HFFc6 (cell line): ENCODE measurements around the gene TRIM71. TPM values are rescaled to one million over a fixed set of nuclear protein-coding genes. Genes with fewer than 3 reads are reported as not detected.

ENCODE experiments used
- DNase-seq: peaks from one replicate; pipeline ENCODE4 v3.0.0-alpha.2; 2018
- H3K27ac Mint-ChIP-seq: 2 replicates; pipeline ENCODE4 v1.8.0; 2020; ENCODE audit warnings: mild to moderate bottlenecking, mixed read lengths
- H3K27me3 Mint-ChIP-seq: 2 replicates; pipeline ENCODE4 v1.8.0; 2021; ENCODE audit warnings: mild to moderate bottlenecking, moderate library complexity, mixed read lengths; ENCODE audit not compliant: insufficient read depth
- H3K36me3 Mint-ChIP-seq: 2 replicates; pipeline ENCODE4 v1.8.0; 2021; ENCODE audit warnings: low read depth, mixed read lengths
- H3K4me1 Mint-ChIP-seq: 2 replicates; pipeline ENCODE4 v1.8.0; 2020; ENCODE audit warnings: low read depth, mixed read lengths
- H3K4me3 Mint-ChIP-seq: 2 replicates; pipeline ENCODE4 v1.8.0; 2020; ENCODE audit warnings: mild to moderate bottlenecking, moderate library complexity, mixed read lengths
- H3K9me3 Mint-ChIP-seq: 2 replicates; pipeline ENCODE4 v1.8.0; 2020; ENCODE audit warnings: mild to moderate bottlenecking, mixed read lengths
- CTCF ChIP-seq: fragments of 200-600 bp; sonication (generic); IDR thresholded peaks from 2 replicates; pipeline ENCODE4 v1.5.0; 2021; ENCODE audit warnings: antibody characterized with exemption, mild to moderate bottlenecking
- total RNA-seq, 6 experiments: library from RNA; stranded (reverse); fragmentation: NEBNext Ultra II Directional; extraction: Animal tissue kit (Norgen Biotek cat#: 25700); gene quantifications; 2 replicates in 1 of 6; 3 replicates in 5 of 6; pipeline ENCODE4 v1.2.3, GENCODE V29; 2021

The TRIM71 gene
- total RNA-seq, 6 experiments from 2014 or later, result not detected

GRCh38 chr3:32885283-32885901 lies 67.6 kb downstream of the TRIM71 start:
- H3K27me3 Mint-ChIP-seq, result peaks cover 22% of the 10 kb centered on the region
- H3K4me1 Mint-ChIP-seq, result peaks cover 4% of the 10 kb centered on the region
- no peaks in the 10 kb centered on the region for H3K36me3 Mint-ChIP-seq
- H3K9me3 Mint-ChIP-seq, result no peaks in the 10 kb centered on the region
- DNase-seq, result no peak
- H3K27ac Mint-ChIP-seq, result no peak overlapping the region
- H3K4me3 Mint-ChIP-seq, result no peak overlapping the region
- no peak for TF ChIP-seq CTCF

- Mint-ChIP-seq H3K27me3 (peaks cover 22% of the 10 kb centered on the region), H3K9me3 (no peaks in the 10 kb centered on the region), H3K4me3 (no peak overlapping the region), H3K36me3 (no peaks in the 10 kb centered on the region), H3K4me1 (no peaks in the 10 kb centered on the region), H3K27ac (no peak overlapping the region)
- no peak for TF ChIP-seq CTCF
- no peak for DNase-seq
Observed at GRCh38 chr3:32886296-32886695, 68.5 kb downstream of the TRIM71 start.

- no peaks in the 10 kb centered on the region for H3K4me1 Mint-ChIP-seq
- no peak for TF ChIP-seq CTCF
Observed at GRCh38 chr3:32886911-32887310, 69.1 kb downstream of the TRIM71 start.

GRCh38 chr3:32888739-32889138 lies 70.9 kb downstream of the TRIM71 start:
- Mint-ChIP-seq H3K36me3 (no peaks in the 10 kb centered on the region), H3K4me1 (no peaks in the 10 kb centered on the region), H3K9me3 (no peaks in the 10 kb centered on the region), H3K27me3 (peaks cover 38% of the 10 kb centered on the region), H3K27ac (no peak overlapping the region), H3K4me3 (no peak overlapping the region)
- DNase-seq, result no peak
- no peak for TF ChIP-seq CTCF

More at GRCh38 chr3:32886911-32887310, 69.1 kb downstream of the TRIM71 start:
- Mint-ChIP-seq H3K4me3 (no peak overlapping the region), H3K9me3 (no peaks in the 10 kb centered on the region), H3K27me3 (peaks cover 24% of the 10 kb centered on the region), H3K36me3 (no peaks in the 10 kb centered on the region), H3K27ac (no peak overlapping the region)
- no peak for DNase-seq

GRCh38 chr3:32890420-32891276 lies 72.9 kb downstream of the TRIM71 start:
- Mint-ChIP-seq H3K4me3 (no peak overlapping the region), H3K36me3 (no peaks in the 10 kb centered on the region), H3K9me3 (no peaks in the 10 kb centered on the region), H3K4me1 (no peaks in the 10 kb centered on the region), H3K27me3 (peaks cover 42% of the 10 kb centered on the region), H3K27ac (no peak overlapping the region)
- no peak for DNase-seq
- no peak for TF ChIP-seq CTCF
